AG09319 (cell line): ENCODE data around the gene TMEM45A.
"Not testable (repeated sequence)": the region's sequence is repeated elsewhere in the genome, so short reads cannot be mapped to it uniquely, and the experiment has no call there.

Source experiments
- DNase-seq: peaks from one replicate; pipeline ENCODE4 v3.0.0-alpha.2; 2010; ENCODE audit warnings: low read depth; ENCODE audit errors: extremely low read depth
- CTCF ChIP-seq: IDR thresholded peaks from 2 replicates; pipeline ENCODE4 v1.5.1; 2011; ENCODE audit warnings: low read depth, mild to moderate bottlenecking, inconsistent platforms, low read length, moderate library complexity

The TMEM45A gene

GRCh38 chr3:100486808-100487207, 5.6 kb upstream of the TMEM45A start:
- TF ChIP-seq CTCF: no peak
- no peak for DNase-seq

- TF ChIP-seq CTCF: no peak
Observed at GRCh38 chr3:100489118-100489517, 3.3 kb upstream of the TMEM45A start.

GRCh38 chr3:100496711-100497261, 4.4 kb downstream of the TMEM45A start:
- TF ChIP-seq CTCF: no peak
- no peak for DNase-seq

More at GRCh38 chr3:100489118-100489517, 3.3 kb upstream of the TMEM45A start:
- DNase-seq: no peak

- TF ChIP-seq CTCF: no peak
- no peak for DNase-seq
Observed at GRCh38 chr3:100499651-100500050, 7.2 kb downstream of the TMEM45A start.

GRCh38 chr3:100500320-100500880, 8.0 kb downstream of the TMEM45A start:
- TF ChIP-seq CTCF: no peak
- DNase-seq: no peak

GRCh38 chr3:100503448-100503847, 11.0 kb downstream of the TMEM45A start:
- TF ChIP-seq CTCF: no peak
- DNase-seq: no peak

GRCh38 chr3:100506355-100506754, 13.9 kb downstream of the TMEM45A start:
- no peak for TF ChIP-seq CTCF
- DNase-seq: no peak

- not testable (repeated sequence) for DNase-seq
Observed at GRCh38 chr3:100509818-100510217, 17.4 kb downstream of the TMEM45A start.
